ENCODE results near the gene TNFRSF13B. TPM values are rescaled to one million over a fixed set of nuclear protein-coding genes. Genes with fewer than 3 reads are reported as not detected.

The TNFRSF13B gene
- total and polyA plus RNA-seq, 2 experiments from 2014 or later: 0.24 TPM; not detected in 1

DNA sequence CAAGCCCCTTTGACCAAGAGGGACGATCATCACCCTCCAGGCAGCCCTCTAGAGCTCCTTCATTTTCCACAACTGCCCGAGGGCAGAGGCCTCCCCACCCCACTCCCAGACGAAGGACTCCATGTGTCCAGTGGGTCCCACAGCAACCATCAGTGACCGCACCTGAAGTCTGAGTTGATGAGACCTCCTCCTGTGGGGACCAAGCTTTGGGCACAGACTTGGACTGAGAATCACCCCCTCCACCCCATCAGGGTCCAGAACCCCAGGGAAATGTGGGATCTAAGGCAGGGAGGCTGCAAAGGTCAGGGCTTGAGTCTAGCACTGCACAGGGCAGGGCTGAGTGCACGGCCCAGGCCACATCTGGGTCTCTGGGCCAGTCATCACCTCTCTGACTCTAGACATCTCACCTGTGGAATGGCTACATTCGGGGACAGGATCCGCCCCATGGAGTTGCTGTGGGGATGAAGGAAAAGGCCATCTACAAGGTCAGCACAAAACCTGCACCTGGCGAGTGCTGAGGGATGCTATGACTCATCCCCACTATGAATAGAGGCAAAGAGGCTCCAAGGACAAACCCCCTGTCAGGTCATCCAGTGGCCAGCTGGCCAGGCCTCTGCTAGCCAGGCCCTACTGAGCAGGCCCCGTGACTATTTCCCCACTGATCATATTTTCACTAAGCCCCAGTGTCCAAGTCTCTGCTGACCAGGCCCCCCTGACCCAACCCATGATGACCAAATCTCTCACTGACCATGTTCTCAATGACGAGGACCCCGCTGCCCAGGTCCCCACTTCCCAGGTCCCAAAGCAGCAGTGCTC is 38.4 kb downstream of the TNFRSF13B start:
- H3K27ac ChIP-seq (ENCODE audit: low read depth): no peak overlapping the region
- H3K4me3 ChIP-seq: no peak overlapping the region

More for the DNA sequence above, 38.4 kb downstream of the TNFRSF13B start:
- Histone ChIP-seq H4K20me1 (replicated peaks; ENCODE audit: insufficient read depth) (no peaks in the 10 kb centered on the region), H3K4me2 (no peak overlapping the region), H3K79me2 (replicated peaks; ENCODE audit: insufficient read depth) (no peaks in the 10 kb centered on the region), H3K27me3 (ENCODE audit: insufficient read depth) (no peaks in the 10 kb centered on the region), H3K36me3 (ENCODE audit: insufficient read depth) (no peaks in the 10 kb centered on the region), H3F3A (replicated peaks; ENCODE audit: low read depth) (no peaks in the 10 kb centered on the region), H2AFZ (no peak overlapping the region), H3K4me1 (ENCODE audit: insufficient read depth) (no peaks in the 10 kb centered on the region), H3K9me2 (ENCODE audit: insufficient read depth) (no peaks in the 10 kb centered on the region)
- no peaks in the 10 kb centered on the region for H3K9me3 Mint-ChIP-seq
- no peak overlapping the region for H3K4me3 Mint-ChIP-seq
- no peaks in the 10 kb centered on the region; the same call in 2 of the 3 replicates for H3K36me3 Mint-ChIP-seq (ENCODE audit: low read depth)
- peaks cover 8% of the 10 kb centered on the region for H3K4me1 Mint-ChIP-seq
- H3K27me3 Mint-ChIP-seq (ENCODE audit: insufficient read depth, low read depth, poor library complexity): peaks cover 12% of the 10 kb centered on the region
- ATAC-seq: no peak
- DNase-seq (ENCODE audit: low spot score): no peak
- no peak for TF ChIP-seq EZH2phosphoT487 (IDR thresholded peaks at IDR 0.05; ENCODE audit: unreplicated experiment)
- no peak for TF ChIP-seq EZH2 (IDR thresholded peaks at IDR 0.05; ENCODE audit: low read depth, unreplicated experiment)
- TF ChIP-seq, protein P1, sequence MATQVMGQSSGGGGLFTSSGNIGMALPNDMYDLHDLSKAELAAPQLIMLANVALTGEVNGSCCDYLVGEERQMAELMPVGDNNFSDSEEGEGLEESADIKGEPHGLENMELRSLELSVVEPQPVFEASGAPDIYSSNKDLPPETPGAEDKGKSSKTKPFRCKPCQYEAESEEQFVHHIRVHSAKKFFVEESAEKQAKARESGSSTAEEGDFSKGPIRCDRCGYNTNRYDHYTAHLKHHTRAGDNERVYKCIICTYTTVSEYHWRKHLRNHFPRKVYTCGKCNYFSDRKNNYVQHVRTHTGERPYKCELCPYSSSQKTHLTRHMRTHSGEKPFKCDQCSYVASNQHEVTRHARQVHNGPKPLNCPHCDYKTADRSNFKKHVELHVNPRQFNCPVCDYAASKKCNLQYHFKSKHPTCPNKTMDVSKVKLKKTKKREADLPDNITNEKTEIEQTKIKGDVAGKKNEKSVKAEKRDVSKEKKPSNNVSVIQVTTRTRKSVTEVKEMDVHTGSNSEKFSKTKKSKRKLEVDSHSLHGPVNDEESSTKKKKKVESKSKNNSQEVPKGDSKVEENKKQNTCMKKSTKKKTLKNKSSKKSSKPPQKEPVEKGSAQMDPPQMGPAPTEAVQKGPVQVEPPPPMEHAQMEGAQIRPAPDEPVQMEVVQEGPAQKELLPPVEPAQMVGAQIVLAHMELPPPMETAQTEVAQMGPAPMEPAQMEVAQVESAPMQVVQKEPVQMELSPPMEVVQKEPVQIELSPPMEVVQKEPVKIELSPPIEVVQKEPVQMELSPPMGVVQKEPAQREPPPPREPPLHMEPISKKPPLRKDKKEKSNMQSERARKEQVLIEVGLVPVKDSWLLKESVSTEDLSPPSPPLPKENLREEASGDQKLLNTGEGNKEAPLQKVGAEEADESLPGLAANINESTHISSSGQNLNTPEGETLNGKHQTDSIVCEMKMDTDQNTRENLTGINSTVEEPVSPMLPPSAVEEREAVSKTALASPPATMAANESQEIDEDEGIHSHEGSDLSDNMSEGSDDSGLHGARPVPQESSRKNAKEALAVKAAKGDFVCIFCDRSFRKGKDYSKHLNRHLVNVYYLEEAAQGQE (IDR thresholded peaks at IDR 0.05; ENCODE audit: unreplicated experiment): no peak
- TF ChIP-seq POLR2AphosphoS5 (IDR thresholded peaks at IDR 0.05; ENCODE audit: low read depth): no peak
- TF ChIP-seq, protein P2, sequence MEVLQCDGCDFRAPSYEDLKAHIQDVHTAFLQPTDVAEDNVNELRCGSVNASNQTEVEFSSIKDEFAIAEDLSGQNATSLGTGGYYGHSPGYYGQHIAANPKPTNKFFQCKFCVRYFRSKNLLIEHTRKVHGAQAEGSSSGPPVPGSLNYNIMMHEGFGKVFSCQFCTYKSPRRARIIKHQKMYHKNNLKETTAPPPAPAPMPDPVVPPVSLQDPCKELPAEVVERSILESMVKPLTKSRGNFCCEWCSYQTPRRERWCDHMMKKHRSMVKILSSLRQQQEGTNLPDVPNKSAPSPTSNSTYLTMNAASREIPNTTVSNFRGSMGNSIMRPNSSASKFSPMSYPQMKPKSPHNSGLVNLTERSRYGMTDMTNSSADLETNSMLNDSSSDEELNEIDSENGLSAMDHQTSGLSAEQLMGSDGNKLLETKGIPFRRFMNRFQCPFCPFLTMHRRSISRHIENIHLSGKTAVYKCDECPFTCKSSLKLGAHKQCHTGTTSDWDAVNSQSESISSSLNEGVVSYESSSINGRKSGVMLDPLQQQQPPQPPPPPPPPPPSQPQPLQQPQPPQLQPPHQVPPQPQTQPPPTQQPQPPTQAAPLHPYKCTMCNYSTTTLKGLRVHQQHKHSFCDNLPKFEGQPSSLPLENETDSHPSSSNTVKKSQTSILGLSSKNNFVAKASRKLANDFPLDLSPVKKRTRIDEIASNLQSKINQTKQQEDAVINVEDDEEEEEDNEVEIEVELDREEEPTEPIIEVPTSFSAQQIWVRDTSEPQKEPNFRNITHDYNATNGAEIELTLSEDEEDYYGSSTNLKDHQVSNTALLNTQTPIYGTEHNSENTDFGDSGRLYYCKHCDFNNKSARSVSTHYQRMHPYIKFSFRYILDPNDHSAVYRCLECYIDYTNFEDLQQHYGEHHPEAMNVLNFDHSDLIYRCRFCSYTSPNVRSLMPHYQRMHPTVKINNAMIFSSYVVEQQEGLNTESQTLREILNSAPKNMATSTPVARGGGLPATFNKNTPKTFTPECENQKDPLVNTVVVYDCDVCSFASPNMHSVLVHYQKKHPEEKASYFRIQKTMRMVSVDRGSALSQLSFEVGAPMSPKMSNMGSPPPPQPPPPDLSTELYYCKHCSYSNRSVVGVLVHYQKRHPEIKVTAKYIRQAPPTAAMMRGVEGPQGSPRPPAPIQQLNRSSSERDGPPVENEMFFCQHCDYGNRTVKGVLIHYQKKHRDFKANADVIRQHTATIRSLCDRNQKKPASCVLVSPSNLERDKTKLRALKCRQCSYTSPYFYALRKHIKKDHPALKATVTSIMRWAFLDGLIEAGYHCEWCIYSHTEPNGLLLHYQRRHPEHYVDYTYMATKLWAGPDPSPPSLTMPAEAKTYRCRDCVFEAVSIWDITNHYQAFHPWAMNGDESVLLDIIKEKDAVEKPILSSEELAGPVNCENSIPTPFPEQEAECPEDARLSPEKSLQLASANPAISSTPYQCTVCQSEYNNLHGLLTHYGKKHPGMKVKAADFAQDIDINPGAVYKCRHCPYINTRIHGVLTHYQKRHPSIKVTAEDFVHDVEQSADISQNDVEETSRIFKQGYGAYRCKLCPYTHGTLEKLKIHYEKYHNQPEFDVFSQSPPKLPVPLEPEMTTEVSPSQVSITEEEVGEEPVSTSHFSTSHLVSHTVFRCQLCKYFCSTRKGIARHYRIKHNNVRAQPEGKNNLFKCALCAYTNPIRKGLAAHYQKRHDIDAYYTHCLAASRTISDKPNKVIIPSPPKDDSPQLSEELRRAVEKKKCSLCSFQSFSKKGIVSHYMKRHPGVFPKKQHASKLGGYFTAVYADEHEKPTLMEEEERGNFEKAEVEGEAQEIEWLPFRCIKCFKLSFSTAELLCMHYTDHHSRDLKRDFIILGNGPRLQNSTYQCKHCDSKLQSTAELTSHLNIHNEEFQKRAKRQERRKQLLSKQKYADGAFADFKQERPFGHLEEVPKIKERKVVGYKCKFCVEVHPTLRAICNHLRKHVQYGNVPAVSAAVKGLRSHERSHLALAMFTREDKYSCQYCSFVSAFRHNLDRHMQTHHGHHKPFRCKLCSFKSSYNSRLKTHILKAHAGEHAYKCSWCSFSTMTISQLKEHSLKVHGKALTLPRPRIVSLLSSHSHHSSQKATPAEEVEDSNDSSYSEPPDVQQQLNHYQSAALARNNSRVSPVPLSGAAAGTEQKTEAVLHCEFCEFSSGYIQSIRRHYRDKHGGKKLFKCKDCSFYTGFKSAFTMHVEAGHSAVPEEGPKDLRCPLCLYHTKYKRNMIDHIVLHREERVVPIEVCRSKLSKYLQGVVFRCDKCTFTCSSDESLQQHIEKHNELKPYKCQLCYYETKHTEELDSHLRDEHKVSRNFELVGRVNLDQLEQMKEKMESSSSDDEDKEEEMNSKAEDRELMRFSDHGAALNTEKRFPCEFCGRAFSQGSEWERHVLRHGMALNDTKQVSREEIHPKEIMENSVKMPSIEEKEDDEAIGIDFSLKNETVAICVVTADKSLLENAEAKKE (CRISPR knock-in tag; IDR thresholded peaks at IDR 0.05): no peak
- TF ChIP-seq, protein P3, sequence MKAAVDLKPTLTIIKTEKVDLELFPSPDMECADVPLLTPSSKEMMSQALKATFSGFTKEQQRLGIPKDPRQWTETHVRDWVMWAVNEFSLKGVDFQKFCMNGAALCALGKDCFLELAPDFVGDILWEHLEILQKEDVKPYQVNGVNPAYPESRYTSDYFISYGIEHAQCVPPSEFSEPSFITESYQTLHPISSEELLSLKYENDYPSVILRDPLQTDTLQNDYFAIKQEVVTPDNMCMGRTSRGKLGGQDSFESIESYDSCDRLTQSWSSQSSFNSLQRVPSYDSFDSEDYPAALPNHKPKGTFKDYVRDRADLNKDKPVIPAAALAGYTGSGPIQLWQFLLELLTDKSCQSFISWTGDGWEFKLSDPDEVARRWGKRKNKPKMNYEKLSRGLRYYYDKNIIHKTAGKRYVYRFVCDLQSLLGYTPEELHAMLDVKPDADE (IDR thresholded peaks at IDR 0.05): no peak
- no peak for TF ChIP-seq JUNB (IDR thresholded peaks at IDR 0.05; ENCODE audit: unreplicated experiment)
- no peak for TF ChIP-seq NANOG (IDR thresholded peaks at IDR 0.05; ENCODE audit: borderline replicate concordance)
- no peak overlapping the region for H3K27ac Mint-ChIP-seq
